ENCODE results near the gene LRRK2.

- TF ChIP-seq POLR2A (IDR thresholded peaks at IDR 0.05) = no peak
- no peak for TF ChIP-seq POLR2AphosphoS5 (IDR thresholded peaks at IDR 0.05)
Measured at GRCh38 chr12:40183715-40184114, 41.1 kb upstream of the LRRK2 start.
